GM23338 (cell line): ENCODE data around the gene STAMBP. TPM values are rescaled to one million over a fixed set of nuclear protein-coding genes. Genes with fewer than 3 reads are reported as not detected.

ENCODE experiments used
- ATAC-seq: fragments of 200-7000 bp; cut with Tn5 transposase; 3 replicates; pipeline ENCODE4 v1.9.1; 2020
- DNase-seq: peaks from one replicate; pipeline ENCODE4 v3.0.0-alpha.2; 2015; ENCODE audit warnings: low spot score
- H2AFZ ChIP-seq: fragments of 200-600 bp; sonication (generic); 2 replicates; pipeline ENCODE4 v1.8.0; 2016; ENCODE audit warnings: antibody characterized with exemption, mild to moderate bottlenecking, moderate library complexity
- H3F3A ChIP-seq: fragments of 200-600 bp; sonication (generic); replicated peaks from 2 replicates; pipeline ENCODE4 v1.8.0; 2017; ENCODE audit warnings: antibody characterized with exemption, mixed run types, low read depth
- H3K27ac ChIP-seq: fragments of 200-600 bp; sonication (generic); 2 replicates; pipeline ENCODE4 v1.6.1; 2016; ENCODE audit warnings: low read depth
- H3K27me3 ChIP-seq: fragments of 200-600 bp; sonication (generic); 2 replicates; pipeline ENCODE4 v1.8.0; 2016; ENCODE audit warnings: mild to moderate bottlenecking, mixed run types, moderate library complexity; ENCODE audit not compliant: insufficient read depth
- H3K36me3 ChIP-seq: fragments of 200-600 bp; sonication (generic); 2 replicates; pipeline ENCODE4 v1.8.0; 2016; ENCODE audit warnings: mild to moderate bottlenecking; ENCODE audit not compliant: insufficient read depth
- H3K4me1 ChIP-seq: fragments of 200-600 bp; sonication (generic); 2 replicates; pipeline ENCODE4 v1.8.0; 2016; ENCODE audit warnings: mild to moderate bottlenecking, moderate library complexity; ENCODE audit not compliant: insufficient read depth
- H3K4me2 ChIP-seq: fragments of 200-600 bp; sonication (generic); 2 replicates; pipeline ENCODE4 v1.7.1; 2017; ENCODE audit warnings: mixed run types
- H3K4me3 ChIP-seq: fragments of 200-600 bp; sonication (generic); 2 replicates; pipeline ENCODE4 v1.6.1; 2016; ENCODE audit warnings: mixed run types
- H3K79me2 ChIP-seq: fragments of 200-600 bp; sonication (generic); replicated peaks from 2 replicates; pipeline ENCODE4 v1.8.0; 2017; ENCODE audit warnings: mild to moderate bottlenecking; ENCODE audit not compliant: insufficient read depth
- H3K9me2 ChIP-seq: fragments of 200-600 bp; sonication (generic); 2 replicates; pipeline ENCODE4 v1.8.0; 2017; ENCODE audit not compliant: insufficient read depth
- H4K20me1 ChIP-seq: fragments of 200-600 bp; sonication (generic); replicated peaks from 2 replicates; pipeline ENCODE4 v1.8.0; 2017; ENCODE audit warnings: mild to moderate bottlenecking; ENCODE audit not compliant: insufficient read depth
- H3K27ac Mint-ChIP-seq: 2 replicates; pipeline ENCODE4 v1.8.0; 2020; ENCODE audit warnings: inconsistent platforms, mild to moderate bottlenecking, moderate library complexity, mixed read lengths
- H3K27me3 Mint-ChIP-seq: 3 replicates; pipeline ENCODE4 v1.8.0; 2022; ENCODE audit warnings: low read depth, mild to moderate bottlenecking, moderate library complexity, mixed read lengths, inconsistent platforms; ENCODE audit not compliant: insufficient read depth, poor library complexity
- H3K36me3 Mint-ChIP-seq: 3 replicates; pipeline ENCODE4 v1.8.0; 2021; ENCODE audit warnings: low read depth, mild to moderate bottlenecking, inconsistent platforms, moderate library complexity, mixed read lengths
- H3K4me1 Mint-ChIP-seq: 3 replicates; pipeline ENCODE4 v1.8.0; 2020; ENCODE audit warnings: mild to moderate bottlenecking, inconsistent platforms, mixed read lengths
- H3K4me3 Mint-ChIP-seq: 3 replicates; pipeline ENCODE4 v1.8.0; 2021; ENCODE audit warnings: moderate library complexity, mild to moderate bottlenecking, inconsistent platforms, mixed read lengths
- H3K9me3 Mint-ChIP-seq: 3 replicates; pipeline ENCODE4 v1.8.0; 2020; ENCODE audit warnings: moderate library complexity, mild to moderate bottlenecking, inconsistent platforms, mixed read lengths
- CREB1 ChIP-seq: fragments of 250-450 bp; sonication (Bioruptor Pico); IDR thresholded peaks from 2 replicates; pipeline ENCODE4 v1.5.0; 2020; ENCODE audit warnings: low read depth, mild to moderate bottlenecking, moderate library complexity
- CTCF ChIP-seq, 2 experiments: fragments of 200-600 bp in 1 of 2; sonication (generic) in 1 of 2; conservative IDR thresholded peaks; 2 replicates each; pipeline versions ENCODE4 v1.5.1 to v1.6.1; 2016 to 2017; ENCODE audit warnings: antibody characterized with exemption in 2 of 2, low read depth in 2 of 2, mild to moderate bottlenecking in 2 of 2, moderate library complexity in 1 of 2
- EZH2 ChIP-seq: fragments of 200-600 bp; sonication (generic); IDR thresholded peaks from one replicate; pipeline ENCODE4 v1.8.0; 2017; ENCODE audit warnings: antibody characterized with exemption, mild to moderate bottlenecking, low read depth; ENCODE audit not compliant: unreplicated experiment
- JUNB ChIP-seq: IDR thresholded peaks from one replicate; pipeline ENCODE4 v1.6.1; 2016; ENCODE audit warnings: antibody characterized with exemption; ENCODE audit not compliant: unreplicated experiment
- NANOG ChIP-seq: IDR thresholded peaks from 2 replicates; pipeline ENCODE4 v1.6.1; 2016; ENCODE audit warnings: antibody characterized with exemption, borderline replicate concordance
- POLR2AphosphoS5 ChIP-seq: IDR thresholded peaks from 2 replicates; pipeline ENCODE4 v1.6.1; 2016; ENCODE audit warnings: antibody characterized with exemption, low read depth
- ZNF331 ChIP-seq: fragments of 250-450 bp; sonication (Bioruptor Pico); IDR thresholded peaks from 2 replicates; pipeline ENCODE4 v1.5.0; 2020; ENCODE audit warnings: low read depth, mild to moderate bottlenecking, moderate library complexity
- polyA plus RNA-seq: library from polyadenylated mRNA; unstranded; fragments of >200 nt; fragmentation: Nextera tagmentation; extraction: Ambion mirVana; gene quantifications from 2 replicates; pipeline ENCODE4 v1.2.1, GENCODE V29; 2016
- total RNA-seq: library from RNA; depleted of rRNA; stranded (reverse); fragments of >200 nt; shearing (Covaris generic); gene quantifications from 2 replicates; pipeline ENCODE4 v1.2.3, GENCODE V29; 2014
- TF ChIP-seq, protein P1 (sequence below): fragments of 250-450 bp; sonication (Bioruptor Pico); IDR thresholded peaks from 2 replicates; pipeline ENCODE4 v1.5.0; 2020; ENCODE audit warnings: mild to moderate bottlenecking, moderate library complexity
- TF ChIP-seq, protein P2 (sequence below): IDR thresholded peaks from 2 replicates; pipeline ENCODE4 v1.6.1; 2016; ENCODE audit warnings: antibody characterized with exemption
- TF ChIP-seq, protein P3 (sequence below): IDR thresholded peaks from one replicate; pipeline ENCODE4 v1.6.1; 2018; ENCODE audit warnings: antibody characterized with exemption; ENCODE audit not compliant: unreplicated experiment

The STAMBP gene
- total and polyA plus RNA-seq, 2 experiments from 2014 or later, result 33.9 to 106 TPM

DNA sequence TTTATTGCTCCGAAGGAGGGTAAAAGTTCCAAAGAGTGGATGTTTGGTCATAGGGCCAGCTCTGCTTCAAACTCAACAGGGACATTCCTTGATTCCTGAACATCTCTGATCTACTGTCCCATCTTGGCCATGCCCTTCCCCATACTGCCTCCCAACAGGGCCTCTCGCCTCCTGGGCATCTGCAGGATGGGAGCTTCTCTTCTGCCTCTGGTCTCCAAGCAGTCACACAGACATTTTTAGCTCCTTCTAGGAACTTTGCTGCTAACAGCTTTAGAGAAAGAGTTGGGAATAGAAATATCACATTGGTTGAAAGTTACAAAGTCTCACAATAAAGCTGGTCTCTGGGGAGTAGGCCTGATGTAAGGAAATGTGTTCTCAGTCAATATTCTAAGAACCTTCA is 88.5 kb downstream of the STAMBP start (continued):
- TF ChIP-seq, protein P1, sequence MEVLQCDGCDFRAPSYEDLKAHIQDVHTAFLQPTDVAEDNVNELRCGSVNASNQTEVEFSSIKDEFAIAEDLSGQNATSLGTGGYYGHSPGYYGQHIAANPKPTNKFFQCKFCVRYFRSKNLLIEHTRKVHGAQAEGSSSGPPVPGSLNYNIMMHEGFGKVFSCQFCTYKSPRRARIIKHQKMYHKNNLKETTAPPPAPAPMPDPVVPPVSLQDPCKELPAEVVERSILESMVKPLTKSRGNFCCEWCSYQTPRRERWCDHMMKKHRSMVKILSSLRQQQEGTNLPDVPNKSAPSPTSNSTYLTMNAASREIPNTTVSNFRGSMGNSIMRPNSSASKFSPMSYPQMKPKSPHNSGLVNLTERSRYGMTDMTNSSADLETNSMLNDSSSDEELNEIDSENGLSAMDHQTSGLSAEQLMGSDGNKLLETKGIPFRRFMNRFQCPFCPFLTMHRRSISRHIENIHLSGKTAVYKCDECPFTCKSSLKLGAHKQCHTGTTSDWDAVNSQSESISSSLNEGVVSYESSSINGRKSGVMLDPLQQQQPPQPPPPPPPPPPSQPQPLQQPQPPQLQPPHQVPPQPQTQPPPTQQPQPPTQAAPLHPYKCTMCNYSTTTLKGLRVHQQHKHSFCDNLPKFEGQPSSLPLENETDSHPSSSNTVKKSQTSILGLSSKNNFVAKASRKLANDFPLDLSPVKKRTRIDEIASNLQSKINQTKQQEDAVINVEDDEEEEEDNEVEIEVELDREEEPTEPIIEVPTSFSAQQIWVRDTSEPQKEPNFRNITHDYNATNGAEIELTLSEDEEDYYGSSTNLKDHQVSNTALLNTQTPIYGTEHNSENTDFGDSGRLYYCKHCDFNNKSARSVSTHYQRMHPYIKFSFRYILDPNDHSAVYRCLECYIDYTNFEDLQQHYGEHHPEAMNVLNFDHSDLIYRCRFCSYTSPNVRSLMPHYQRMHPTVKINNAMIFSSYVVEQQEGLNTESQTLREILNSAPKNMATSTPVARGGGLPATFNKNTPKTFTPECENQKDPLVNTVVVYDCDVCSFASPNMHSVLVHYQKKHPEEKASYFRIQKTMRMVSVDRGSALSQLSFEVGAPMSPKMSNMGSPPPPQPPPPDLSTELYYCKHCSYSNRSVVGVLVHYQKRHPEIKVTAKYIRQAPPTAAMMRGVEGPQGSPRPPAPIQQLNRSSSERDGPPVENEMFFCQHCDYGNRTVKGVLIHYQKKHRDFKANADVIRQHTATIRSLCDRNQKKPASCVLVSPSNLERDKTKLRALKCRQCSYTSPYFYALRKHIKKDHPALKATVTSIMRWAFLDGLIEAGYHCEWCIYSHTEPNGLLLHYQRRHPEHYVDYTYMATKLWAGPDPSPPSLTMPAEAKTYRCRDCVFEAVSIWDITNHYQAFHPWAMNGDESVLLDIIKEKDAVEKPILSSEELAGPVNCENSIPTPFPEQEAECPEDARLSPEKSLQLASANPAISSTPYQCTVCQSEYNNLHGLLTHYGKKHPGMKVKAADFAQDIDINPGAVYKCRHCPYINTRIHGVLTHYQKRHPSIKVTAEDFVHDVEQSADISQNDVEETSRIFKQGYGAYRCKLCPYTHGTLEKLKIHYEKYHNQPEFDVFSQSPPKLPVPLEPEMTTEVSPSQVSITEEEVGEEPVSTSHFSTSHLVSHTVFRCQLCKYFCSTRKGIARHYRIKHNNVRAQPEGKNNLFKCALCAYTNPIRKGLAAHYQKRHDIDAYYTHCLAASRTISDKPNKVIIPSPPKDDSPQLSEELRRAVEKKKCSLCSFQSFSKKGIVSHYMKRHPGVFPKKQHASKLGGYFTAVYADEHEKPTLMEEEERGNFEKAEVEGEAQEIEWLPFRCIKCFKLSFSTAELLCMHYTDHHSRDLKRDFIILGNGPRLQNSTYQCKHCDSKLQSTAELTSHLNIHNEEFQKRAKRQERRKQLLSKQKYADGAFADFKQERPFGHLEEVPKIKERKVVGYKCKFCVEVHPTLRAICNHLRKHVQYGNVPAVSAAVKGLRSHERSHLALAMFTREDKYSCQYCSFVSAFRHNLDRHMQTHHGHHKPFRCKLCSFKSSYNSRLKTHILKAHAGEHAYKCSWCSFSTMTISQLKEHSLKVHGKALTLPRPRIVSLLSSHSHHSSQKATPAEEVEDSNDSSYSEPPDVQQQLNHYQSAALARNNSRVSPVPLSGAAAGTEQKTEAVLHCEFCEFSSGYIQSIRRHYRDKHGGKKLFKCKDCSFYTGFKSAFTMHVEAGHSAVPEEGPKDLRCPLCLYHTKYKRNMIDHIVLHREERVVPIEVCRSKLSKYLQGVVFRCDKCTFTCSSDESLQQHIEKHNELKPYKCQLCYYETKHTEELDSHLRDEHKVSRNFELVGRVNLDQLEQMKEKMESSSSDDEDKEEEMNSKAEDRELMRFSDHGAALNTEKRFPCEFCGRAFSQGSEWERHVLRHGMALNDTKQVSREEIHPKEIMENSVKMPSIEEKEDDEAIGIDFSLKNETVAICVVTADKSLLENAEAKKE (CRISPR knock-in tag), result no peak
- no peak for TF ChIP-seq NANOG
- TF ChIP-seq EZH2, result no peak
- no peak for TF ChIP-seq POLR2AphosphoS5
- no peak for TF ChIP-seq CREB1 (CRISPR knock-in tag)
- TF ChIP-seq, protein P2, sequence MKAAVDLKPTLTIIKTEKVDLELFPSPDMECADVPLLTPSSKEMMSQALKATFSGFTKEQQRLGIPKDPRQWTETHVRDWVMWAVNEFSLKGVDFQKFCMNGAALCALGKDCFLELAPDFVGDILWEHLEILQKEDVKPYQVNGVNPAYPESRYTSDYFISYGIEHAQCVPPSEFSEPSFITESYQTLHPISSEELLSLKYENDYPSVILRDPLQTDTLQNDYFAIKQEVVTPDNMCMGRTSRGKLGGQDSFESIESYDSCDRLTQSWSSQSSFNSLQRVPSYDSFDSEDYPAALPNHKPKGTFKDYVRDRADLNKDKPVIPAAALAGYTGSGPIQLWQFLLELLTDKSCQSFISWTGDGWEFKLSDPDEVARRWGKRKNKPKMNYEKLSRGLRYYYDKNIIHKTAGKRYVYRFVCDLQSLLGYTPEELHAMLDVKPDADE, result no peak
- no peak for TF ChIP-seq JUNB

- no peak overlapping the region for H3K27ac ChIP-seq
- Mint-ChIP-seq H3K4me1 (peaks cover 6% of the 10 kb centered on the region), H3K36me3 (no peaks in the 10 kb centered on the region), H3K9me3 (no peaks in the 10 kb centered on the region), H3K27me3 (peaks cover 4% of the 10 kb centered on the region), H3K4me3 (no peak overlapping the region), H3K27ac (no peak overlapping the region)
- no peaks in the 10 kb centered on the region for H3K9me2 ChIP-seq
- H3K27me3 ChIP-seq, result no peaks in the 10 kb centered on the region
- H4K20me1 ChIP-seq, result 0 out of 2 replicates have a peak, but pooled peaks cover 2% of the 10 kb centered on the region
- no peaks in the 10 kb centered on the region for H3F3A ChIP-seq
- no peaks in the 10 kb centered on the region for H3K36me3 ChIP-seq
- H3K79me2 ChIP-seq, result no peaks in the 10 kb centered on the region
- no peak overlapping the region for H3K4me2 ChIP-seq
- no peak overlapping the region for H3K4me3 ChIP-seq
- ATAC-seq (no peak), DNase-seq (no peak)
- peaks cover 4% of the 10 kb centered on the region; the same call in 1 of the 2 replicates for H3K4me1 ChIP-seq
- no peak overlapping the region for H2AFZ ChIP-seq
- TF ChIP-seq ZNF331 (CRISPR knock-in tag), result no peak
- TF ChIP-seq JUNB, result no peak
- TF ChIP-seq, protein P3, sequence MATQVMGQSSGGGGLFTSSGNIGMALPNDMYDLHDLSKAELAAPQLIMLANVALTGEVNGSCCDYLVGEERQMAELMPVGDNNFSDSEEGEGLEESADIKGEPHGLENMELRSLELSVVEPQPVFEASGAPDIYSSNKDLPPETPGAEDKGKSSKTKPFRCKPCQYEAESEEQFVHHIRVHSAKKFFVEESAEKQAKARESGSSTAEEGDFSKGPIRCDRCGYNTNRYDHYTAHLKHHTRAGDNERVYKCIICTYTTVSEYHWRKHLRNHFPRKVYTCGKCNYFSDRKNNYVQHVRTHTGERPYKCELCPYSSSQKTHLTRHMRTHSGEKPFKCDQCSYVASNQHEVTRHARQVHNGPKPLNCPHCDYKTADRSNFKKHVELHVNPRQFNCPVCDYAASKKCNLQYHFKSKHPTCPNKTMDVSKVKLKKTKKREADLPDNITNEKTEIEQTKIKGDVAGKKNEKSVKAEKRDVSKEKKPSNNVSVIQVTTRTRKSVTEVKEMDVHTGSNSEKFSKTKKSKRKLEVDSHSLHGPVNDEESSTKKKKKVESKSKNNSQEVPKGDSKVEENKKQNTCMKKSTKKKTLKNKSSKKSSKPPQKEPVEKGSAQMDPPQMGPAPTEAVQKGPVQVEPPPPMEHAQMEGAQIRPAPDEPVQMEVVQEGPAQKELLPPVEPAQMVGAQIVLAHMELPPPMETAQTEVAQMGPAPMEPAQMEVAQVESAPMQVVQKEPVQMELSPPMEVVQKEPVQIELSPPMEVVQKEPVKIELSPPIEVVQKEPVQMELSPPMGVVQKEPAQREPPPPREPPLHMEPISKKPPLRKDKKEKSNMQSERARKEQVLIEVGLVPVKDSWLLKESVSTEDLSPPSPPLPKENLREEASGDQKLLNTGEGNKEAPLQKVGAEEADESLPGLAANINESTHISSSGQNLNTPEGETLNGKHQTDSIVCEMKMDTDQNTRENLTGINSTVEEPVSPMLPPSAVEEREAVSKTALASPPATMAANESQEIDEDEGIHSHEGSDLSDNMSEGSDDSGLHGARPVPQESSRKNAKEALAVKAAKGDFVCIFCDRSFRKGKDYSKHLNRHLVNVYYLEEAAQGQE, result no peak
- TF ChIP-seq CREB1 (CRISPR knock-in tag), result no peak
- TF ChIP-seq CTCF (conservative IDR thresholded peaks at IDR 0.05; ENCODE audit: low read depth in 2 of 2), result no peak
- TF ChIP-seq, protein P2, result no peak
- no peak for TF ChIP-seq POLR2AphosphoS5
These were observed 89.0 kb downstream of the STAMBP start for GRCh38 chr2:73917696-73918207.
